ENCODE data around the gene TANGO2.

- TF ChIP-seq POLR2A (IDR thresholded peaks at IDR 0.05): no peak
- TF ChIP-seq, protein P1, sequence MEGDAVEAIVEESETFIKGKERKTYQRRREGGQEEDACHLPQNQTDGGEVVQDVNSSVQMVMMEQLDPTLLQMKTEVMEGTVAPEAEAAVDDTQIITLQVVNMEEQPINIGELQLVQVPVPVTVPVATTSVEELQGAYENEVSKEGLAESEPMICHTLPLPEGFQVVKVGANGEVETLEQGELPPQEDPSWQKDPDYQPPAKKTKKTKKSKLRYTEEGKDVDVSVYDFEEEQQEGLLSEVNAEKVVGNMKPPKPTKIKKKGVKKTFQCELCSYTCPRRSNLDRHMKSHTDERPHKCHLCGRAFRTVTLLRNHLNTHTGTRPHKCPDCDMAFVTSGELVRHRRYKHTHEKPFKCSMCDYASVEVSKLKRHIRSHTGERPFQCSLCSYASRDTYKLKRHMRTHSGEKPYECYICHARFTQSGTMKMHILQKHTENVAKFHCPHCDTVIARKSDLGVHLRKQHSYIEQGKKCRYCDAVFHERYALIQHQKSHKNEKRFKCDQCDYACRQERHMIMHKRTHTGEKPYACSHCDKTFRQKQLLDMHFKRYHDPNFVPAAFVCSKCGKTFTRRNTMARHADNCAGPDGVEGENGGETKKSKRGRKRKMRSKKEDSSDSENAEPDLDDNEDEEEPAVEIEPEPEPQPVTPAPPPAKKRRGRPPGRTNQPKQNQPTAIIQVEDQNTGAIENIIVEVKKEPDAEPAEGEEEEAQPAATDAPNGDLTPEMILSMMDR (IDR thresholded peaks at IDR 0.05): no peak
Measured at GRCh38 chr22:20055144-20055543, 34.2 kb downstream of the TANGO2 start.

Data from lower leg skin (tissue), 3 donors.